ENCODE measurements around the gene PTPRN2. TPM values are rescaled to one million over a fixed set of nuclear protein-coding genes. Genes with fewer than 3 reads are reported as not detected.

PTPRN2 gene
- total RNA-seq, 1 experiment from 2014 or later, result 0.11 TPM

- Histone ChIP-seq H3K27ac (ENCODE audit: low read depth, low read length, poor library complexity, severe bottlenecking) (no peak overlapping the region), H3K9me3 (ENCODE audit: low read depth, low read length, poor library complexity, severe bottlenecking) (no peaks in the 10 kb centered on the region), H3K4me3 (ENCODE audit: low read depth, low read length, poor library complexity, severe bottlenecking) (no peak overlapping the region), H3K4me1 (ENCODE audit: insufficient read depth, low read length, poor library complexity, severe bottlenecking) (no peaks in the 10 kb centered on the region), H3K27me3 (replicated peaks; ENCODE audit: insufficient read depth, low read depth, low read length, poor library complexity) (peaks cover 4% of the 10 kb centered on the region), H3K36me3 (ENCODE audit: insufficient read depth, low read length, poor library complexity, severe bottlenecking) (no peaks in the 10 kb centered on the region)
- ChIA-PET POLR2A (ENCODE audit: low non-redundant PET) (no interaction called here), CTCF (no interaction called here)
- DNase-seq (ENCODE audit: low spot score), result no peak
- TF ChIP-seq EZH2 (IDR thresholded peaks at IDR 0.05; ENCODE audit: borderline replicate concordance, low read depth, low read length, poor library complexity, severe bottlenecking) (no peak), CTCF (conservative IDR thresholded peaks at IDR 0.05; ENCODE audit: low read depth, low read length) (no peak)
- intact Hi-C loops (cut with micrococcal nuclease; ENCODE audit: unreplicated experiment), result no loop called here
- BruUV-seq (replicated peaks), result no TSS peak
These were observed 572.0 kb downstream of the PTPRN2 start for GRCh38 chr7:158015403-158016179.

DNA sequence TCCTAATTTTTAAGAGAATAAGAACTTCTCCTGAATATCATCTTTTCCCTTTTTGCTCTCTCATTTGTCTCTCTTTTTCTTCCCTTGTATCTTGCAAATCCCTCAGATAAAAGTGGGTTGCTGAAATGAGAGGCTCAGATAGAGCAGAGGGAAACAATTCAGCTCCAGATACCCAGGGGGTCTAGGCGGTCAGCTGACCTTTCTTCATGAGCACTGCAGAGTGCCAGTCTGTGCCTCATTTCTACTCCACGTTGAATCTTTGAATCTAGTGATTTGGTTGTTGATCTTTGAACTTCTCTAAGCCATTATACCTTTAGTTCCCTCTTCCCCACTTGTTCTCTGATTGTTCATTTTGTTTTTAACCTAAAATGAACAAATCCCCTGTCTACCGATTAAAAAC lies 572.6 kb downstream of the PTPRN2 start:
- Histone ChIP-seq H3K27ac (ENCODE audit: low read depth, low read length, poor library complexity, severe bottlenecking) (no peak overlapping the region), H3K4me1 (ENCODE audit: insufficient read depth, low read length, poor library complexity, severe bottlenecking) (no peaks in the 10 kb centered on the region), H3K36me3 (ENCODE audit: insufficient read depth, low read length, poor library complexity, severe bottlenecking) (no peaks in the 10 kb centered on the region), H3K27me3 (replicated peaks; ENCODE audit: insufficient read depth, low read depth, low read length, poor library complexity) (peaks cover 8% of the 10 kb centered on the region), H3K9me3 (ENCODE audit: low read depth, low read length, poor library complexity, severe bottlenecking) (no peaks in the 10 kb centered on the region), H3K4me3 (ENCODE audit: low read depth, low read length, poor library complexity, severe bottlenecking) (no peak overlapping the region)
- POLR2A ChIA-PET (ENCODE audit: low non-redundant PET), result no interaction called here
- no peak for DNase-seq (ENCODE audit: low spot score)
- CTCF ChIA-PET, result no interaction called here
- no peak for TF ChIP-seq CTCF (conservative IDR thresholded peaks at IDR 0.05; ENCODE audit: low read depth, low read length)
- TF ChIP-seq EZH2 (IDR thresholded peaks at IDR 0.05; ENCODE audit: borderline replicate concordance, low read depth, low read length, poor library complexity, severe bottlenecking), result no peak
- intact Hi-C loops (cut with micrococcal nuclease; ENCODE audit: unreplicated experiment), result no loop called here
- no TSS peak for BruUV-seq (replicated peaks)

DNA sequence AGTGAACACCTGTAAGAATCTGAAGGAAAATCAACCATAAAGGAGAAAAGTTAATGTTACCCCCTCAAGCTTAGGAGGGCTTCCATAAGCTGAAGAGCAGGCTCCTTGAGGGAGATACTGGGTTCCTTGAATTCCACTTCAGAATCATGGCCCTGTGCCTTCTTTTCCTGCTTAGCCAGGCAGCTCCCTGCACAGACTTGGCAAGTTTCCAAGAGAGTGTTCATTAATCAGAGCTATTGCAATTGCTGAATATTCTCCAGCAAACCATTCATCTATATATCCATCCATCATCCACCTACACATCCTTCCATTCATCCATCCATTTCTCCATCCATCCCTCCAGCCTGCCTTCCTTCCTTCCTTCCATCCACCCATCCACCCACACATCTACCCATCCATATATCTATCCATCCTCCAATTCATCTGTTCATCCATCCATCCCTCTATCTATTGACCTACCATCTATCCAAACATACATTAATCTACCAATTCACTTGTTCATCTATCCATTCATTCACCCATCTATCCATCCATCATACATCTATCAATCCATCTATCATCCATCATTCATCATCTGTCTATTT lies 574.4 kb downstream of the PTPRN2 start:
- DNase-seq (ENCODE audit: low spot score), result no peak
- ChIA-PET POLR2A (ENCODE audit: low non-redundant PET) (no interaction called here), CTCF (no interaction called here)
- no peaks in the 10 kb centered on the region for H3K36me3 ChIP-seq (ENCODE audit: insufficient read depth, low read length, poor library complexity, severe bottlenecking)
- H3K27me3 ChIP-seq (replicated peaks; ENCODE audit: insufficient read depth, low read depth, low read length, poor library complexity), result peaks cover 13% of the 10 kb centered on the region
- no TSS peak for BruUV-seq (replicated peaks)
- no peak overlapping the region for H3K27ac ChIP-seq (ENCODE audit: low read depth, low read length, poor library complexity, severe bottlenecking)
- intact Hi-C loops (cut with micrococcal nuclease; ENCODE audit: unreplicated experiment), result no loop called here
- no peaks in the 10 kb centered on the region for H3K4me1 ChIP-seq (ENCODE audit: insufficient read depth, low read length, poor library complexity, severe bottlenecking)
- H3K4me3 ChIP-seq (ENCODE audit: low read depth, low read length, poor library complexity, severe bottlenecking), result no peak overlapping the region
- no peaks in the 10 kb centered on the region for H3K9me3 ChIP-seq (ENCODE audit: low read depth, low read length, poor library complexity, severe bottlenecking)
- TF ChIP-seq EZH2 (IDR thresholded peaks at IDR 0.05; ENCODE audit: borderline replicate concordance, low read depth, low read length, poor library complexity, severe bottlenecking), result no peak
- no peak for TF ChIP-seq CTCF (conservative IDR thresholded peaks at IDR 0.05; ENCODE audit: low read depth, low read length)

All from A673 (cell line).